GM12878 (cell line): ENCODE measurements around the gene NBEA. TPM values are rescaled to one million over a fixed set of nuclear protein-coding genes. Genes with fewer than 3 reads are reported as not detected.

Experiments used
- ATAC-seq: fragments of 200-7000 bp; cut with Tn5 transposase; 3 replicates; pipeline ENCODE4 v1.9.1; 2020; ENCODE audit warnings: mild to moderate bottlenecking, moderate library complexity
- BruUV-seq: library from RNA; stranded (reverse); fragments of 400-500 nt; replicated peaks from 2 replicates; lab custom pipeline; 2021; lab: Mats Ljungman, UMichigan
- CTCF ChIA-PET: fragments of 300-600 bp; sonication (Branson Sonifier 250); formaldehyde crosslinking; extraction: SDS; loops from one replicate; lab custom pipeline; 2021; ENCODE audit warnings: inconsistent platforms; lab: Yijun Ruan, JAX
- POLR2A ChIA-PET: fragments of 350-600 bp; formaldehyde crosslinking; extraction: SDS; loops from one replicate; lab custom pipeline; 2021; ENCODE audit warnings: inconsistent platforms; lab: Charles Lee
- RAD21 ChIA-PET: fragments of 300-600 bp; sonication (Branson Sonifier 250); formaldehyde crosslinking; loops from one replicate; lab custom pipeline; 2023; ENCODE audit warnings: antibody characterized with exemption; ENCODE audit not compliant: unreplicated experiment; lab: Charles Lee
- SMC1A ChIA-PET: fragments of 300-600 bp; sonication (Branson Sonifier 250); formaldehyde crosslinking; loops from one replicate; lab custom pipeline; 2023; ENCODE audit not compliant: unreplicated experiment, uncharacterized antibody; lab: Charles Lee
- DNase-seq: peaks from one replicate; pipeline ENCODE4 v3.0.0-alpha.2; 2011; ENCODE audit warnings: low read depth, low spot score
- FAIRE-seq: peaks from 3 replicates; lab custom pipeline; 2011; peaks lifted over from hg19 to GRCh38; lab: Jason Lieb, UNC
- H2AFZ ChIP-seq: 2 replicates; pipeline ENCODE4 v1.6.0; 2011; ENCODE audit warnings: low read depth, low read length, control low read depth; ENCODE audit not compliant: control insufficient read depth
- H3K27ac ChIP-seq: 2 replicates; pipeline ENCODE4 v1.5.1; 2011; ENCODE audit warnings: control low read depth; ENCODE audit not compliant: control insufficient read depth, insufficient read depth
- H3K27me3 ChIP-seq, 2 experiments: replicated peaks in 1 of 2; 2 replicates each; pipeline versions ENCODE4 v1.6.0 to v1.6.1; 2011; ENCODE audit warnings: low read length in 1 of 2; ENCODE audit not compliant: control insufficient read depth in 2 of 2, insufficient read depth in 2 of 2
- H3K36me3 ChIP-seq, 2 experiments: 2 replicates each; pipeline ENCODE4 v1.5.1; 2011; ENCODE audit warnings: low read length in 1 of 2; ENCODE audit not compliant: control insufficient read depth in 2 of 2, insufficient read depth in 2 of 2
- H3K4me1 ChIP-seq: 2 replicates; pipeline ENCODE4 v1.6.1; 2011; ENCODE audit warnings: mild to moderate bottlenecking, low read length, moderate library complexity, mixed read lengths; ENCODE audit not compliant: control insufficient read depth, insufficient read depth
- H3K4me2 ChIP-seq: 2 replicates; pipeline ENCODE4 v1.6.0; 2011; ENCODE audit warnings: control low read depth; ENCODE audit not compliant: control insufficient read depth, insufficient read depth
- H3K4me3 ChIP-seq: fragments of 200-600 bp; sonication (generic); 2 replicates; pipeline ENCODE4 v1.5.1; 2016
- H3K79me2 ChIP-seq: 2 replicates; pipeline ENCODE4 v1.6.0; 2011; ENCODE audit warnings: low read length; ENCODE audit not compliant: control insufficient read depth, insufficient read depth
- H3K9ac ChIP-seq: 2 replicates; pipeline ENCODE4 v1.8.0; 2011; ENCODE audit warnings: low read length, control low read depth, mixed read lengths; ENCODE audit not compliant: control insufficient read depth, insufficient read depth
- H3K9me3 ChIP-seq: replicated peaks from 3 replicates; pipeline ENCODE4 v1.5.1; 2011; ENCODE audit warnings: mild to moderate bottlenecking, low read length; ENCODE audit not compliant: control insufficient read depth, insufficient read depth
- H4K20me1 ChIP-seq: 2 replicates; pipeline ENCODE4 v1.6.0; 2011; ENCODE audit not compliant: control insufficient read depth, insufficient read depth
- MYC ChIP-seq: IDR thresholded peaks from 2 replicates; pipeline ENCODE4 v1.6.1; 2011; ENCODE audit warnings: mild to moderate bottlenecking, low read length, moderate library complexity, inconsistent platforms; ENCODE audit not compliant: insufficient read depth, insufficient replicate concordance, insufficient read length, severe bottlenecking
- NKRF ChIP-seq: fragments of 450-650 bp; conservative IDR thresholded peaks from 2 replicates; pipeline ENCODE4 v1.6.1; 2017; ENCODE audit warnings: mild to moderate bottlenecking, moderate library complexity
- WGBS: methylation state at CpG from one replicate; pipeline ENCODE4 v1.1.6; 2016; ENCODE audit warnings: low lambda C conversion rate; ENCODE audit not compliant: insufficient replicate concordance, insufficient coverage; ENCODE audit errors: missing lambda C conversion rate; 5-methylcytosine and 5-hydroxymethylcytosine counted together
- in situ Hi-C: fragments of 300-500 bp; cut with MboI; formaldehyde crosslinking; loops from 9 replicates; pipeline ENCODE4 v1.14.3; 2018; ENCODE audit warnings: mixed read lengths
- intact Hi-C: fragments of 100-400 bp; cut with micrococcal nuclease; formaldehyde crosslinking; loops from one replicate; pipeline ENCODE4 v1.14.2; 2022; ENCODE audit not compliant: unreplicated experiment
- polyA plus RNA-seq, 11 experiments: library from polyadenylated mRNA; depleted of rRNA in 4 of 11; unstranded in 6 of 11; stranded (reverse) in 5 of 11; fragments of >200 nt; fragmentation: Nextera tagmentation in 4 of 11; fragmentation: Illumina TruSeq in 1 of 11; extraction: Ambion mirVana in 4 of 11; extraction: Trizol in 1 of 11; gene quantifications; 1 replicate in 1 of 11; 2 replicates in 10 of 11; pipeline versions ENCODE4 v1.2.1 to v1.2.3, GENCODE V29; 2011 to 2016; ENCODE audit warnings: inconsistent platforms in 2 of 11, missing spikeins in 2 of 11, low read depth in 1 of 11
- total RNA-seq, 4 experiments: library from RNA; depleted of rRNA in 3 of 4; stranded (reverse); fragments of >200 nt in 3 of 4; fragmentation: Illumina TruSeq in 1 of 4; extraction: Trizol in 1 of 4; gene quantifications; 2 replicates each; pipeline versions ENCODE4 v1.2.1 to v1.2.3, GENCODE V29; 2013 to 2021

The NBEA gene
- total and polyA plus RNA-seq, 10 of the 15 experiments (the other 5 are each of a cell fraction or from before 2014, with no cell fraction given) = 0.23 to 3.6 (median 0.55) TPM

- intact Hi-C loops = no loop called here
- no peaks in the 10 kb centered on the region for H3K4me1 ChIP-seq
Measured at GRCh38 chr13:35681685-35682084, 739.6 kb downstream of the NBEA start.

GRCh38 chr13:35684432-35684831 is 742.4 kb downstream of the NBEA start:
- DNase-seq (no peak), ATAC-seq (no peak), FAIRE-seq (no peak)
- Histone ChIP-seq H3K27me3 (no peaks in the 10 kb centered on the region), H4K20me1 (no peaks in the 10 kb centered on the region), H3K79me2 (no peaks in the 10 kb centered on the region), H2AFZ (no peak overlapping the region), H3K27ac (no peak overlapping the region), H3K36me3 (no peaks in the 10 kb centered on the region), H3K9me3 (no peaks in the 10 kb centered on the region), H3K4me2 (no peak overlapping the region), H3K4me3 (no peak overlapping the region), H3K9ac (no peak overlapping the region), H3K4me1 (no peaks in the 10 kb centered on the region)
- intact Hi-C loops = no loop called here
- no peak for TF ChIP-seq MYC
- RAD21 ChIA-PET = no interaction called here
- in situ Hi-C loops = no loop called here
- SMC1A ChIA-PET = no interaction called here
- POLR2A ChIA-PET = no interaction called here
- WGBS = 43% methylated on average over 5 of the region's 5 CpGs
- CTCF ChIA-PET = no interaction called here
- no TSS peak for BruUV-seq

More at GRCh38 chr13:35681685-35682084, 739.6 kb downstream of the NBEA start:
- no TSS peak for BruUV-seq
- no peak overlapping the region for H3K4me3 ChIP-seq
- H3K4me2 ChIP-seq = no peak overlapping the region
- no peaks in the 10 kb centered on the region for H3K9me3 ChIP-seq
- no peaks in the 10 kb centered on the region for H3K27me3 ChIP-seq
- ATAC-seq = no peak
- FAIRE-seq = no peak
- no peaks in the 10 kb centered on the region for H4K20me1 ChIP-seq
- WGBS = 34% methylated on average over 6 of the region's 6 CpGs
- ChIA-PET CTCF (no interaction called here), RAD21 (no interaction called here), POLR2A (no interaction called here), SMC1A (no interaction called here)
- H3K36me3 ChIP-seq = no peaks in the 10 kb centered on the region
- no peak for TF ChIP-seq NKRF
- no peaks in the 10 kb centered on the region for H3K79me2 ChIP-seq
- no peak overlapping the region for H3K27ac ChIP-seq
- no peak overlapping the region for H3K9ac ChIP-seq
- no peak overlapping the region for H2AFZ ChIP-seq
- in situ Hi-C loops = no loop called here
- DNase-seq = no peak
